Anterior cingulate cortex (tissue), 58 donors: ENCODE data around the gene ISYNA1.

ENCODE experiments used
- DNase-seq, 58 donors: peaks; one replicate each; lab custom pipeline; 2025; lab: John Stamatoyannopoulos, UW

Gene ISYNA1

GRCh38 chr19:18437491-18438330, at the start of gene ISYNA1:
TSS of gene ISYNA1 (minus strand) at chr19:18438133. CDS start at chr19:18437979, 154 bp downstream.
- DNase-seq = peak in 6 of 58 donors; percentile 25 to 28 (median 27)

DNA sequence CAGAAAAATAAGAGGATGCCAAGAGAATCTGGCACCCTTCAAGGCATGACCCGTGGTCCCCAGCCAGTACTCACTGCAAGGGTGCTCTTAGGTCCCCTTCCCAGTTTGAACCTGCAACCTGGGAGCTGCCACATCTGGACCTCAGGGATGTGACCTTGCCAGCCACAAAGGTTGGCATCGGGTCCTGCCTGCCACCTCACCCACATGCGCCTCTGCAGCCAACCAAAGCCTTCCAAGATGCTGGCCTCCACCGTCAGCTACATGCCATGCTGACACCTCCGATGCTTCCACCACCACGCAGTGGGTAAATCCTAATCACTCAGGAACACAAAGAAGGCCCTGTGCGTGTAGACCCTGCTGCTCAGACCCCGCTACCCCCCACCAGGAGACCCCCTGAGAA, 48.8 kb upstream of the ISYNA1 start:
- no peak for DNase-seq

- no peak for DNase-seq
Observed at GRCh38 chr19:18484992-18485391, 47.1 kb upstream of the ISYNA1 start.

GRCh38 chr19:18483119-18483890, 45.4 kb upstream of the ISYNA1 start:
- no peak for DNase-seq

- no peak for DNase-seq
Observed at GRCh38 chr19:18481505-18482222, 43.7 kb upstream of the ISYNA1 start.

DNA sequence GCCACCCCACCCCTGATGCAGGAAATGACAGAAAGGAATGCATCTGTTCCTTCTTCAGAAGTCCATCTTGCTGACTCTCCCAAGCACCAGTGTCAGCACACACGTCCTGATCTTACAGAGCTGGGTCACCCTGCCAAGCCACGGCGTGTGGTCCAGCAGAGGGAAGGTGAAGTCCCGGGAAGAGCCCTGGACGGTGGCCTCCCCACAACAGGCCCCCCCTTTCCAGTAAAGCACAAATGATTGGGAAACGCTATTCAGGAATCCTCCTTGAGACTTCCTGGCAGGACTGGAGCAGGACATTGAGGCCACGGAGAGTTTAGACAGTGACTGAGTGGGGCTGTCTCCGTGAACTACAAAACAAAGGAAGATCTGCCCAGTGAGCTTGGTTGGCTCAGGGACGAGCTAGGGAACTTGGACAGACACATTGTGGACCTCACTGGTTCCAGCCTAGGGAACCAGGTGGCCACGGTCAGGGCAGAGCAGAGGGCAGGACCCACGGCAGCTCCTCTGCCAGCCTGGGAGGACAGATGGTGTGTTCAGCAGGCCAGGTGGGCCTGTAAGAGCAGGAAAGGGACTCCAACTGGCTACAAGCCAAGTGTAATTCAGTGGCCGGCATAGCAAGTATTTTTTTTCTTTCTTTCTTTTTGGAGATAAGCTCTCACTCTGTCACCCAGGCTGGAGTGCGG, 42.2 kb upstream of the ISYNA1 start:
- DNase-seq = peak in 6 of 58 donors; percentile 13 to 49 (median 27)

DNA sequence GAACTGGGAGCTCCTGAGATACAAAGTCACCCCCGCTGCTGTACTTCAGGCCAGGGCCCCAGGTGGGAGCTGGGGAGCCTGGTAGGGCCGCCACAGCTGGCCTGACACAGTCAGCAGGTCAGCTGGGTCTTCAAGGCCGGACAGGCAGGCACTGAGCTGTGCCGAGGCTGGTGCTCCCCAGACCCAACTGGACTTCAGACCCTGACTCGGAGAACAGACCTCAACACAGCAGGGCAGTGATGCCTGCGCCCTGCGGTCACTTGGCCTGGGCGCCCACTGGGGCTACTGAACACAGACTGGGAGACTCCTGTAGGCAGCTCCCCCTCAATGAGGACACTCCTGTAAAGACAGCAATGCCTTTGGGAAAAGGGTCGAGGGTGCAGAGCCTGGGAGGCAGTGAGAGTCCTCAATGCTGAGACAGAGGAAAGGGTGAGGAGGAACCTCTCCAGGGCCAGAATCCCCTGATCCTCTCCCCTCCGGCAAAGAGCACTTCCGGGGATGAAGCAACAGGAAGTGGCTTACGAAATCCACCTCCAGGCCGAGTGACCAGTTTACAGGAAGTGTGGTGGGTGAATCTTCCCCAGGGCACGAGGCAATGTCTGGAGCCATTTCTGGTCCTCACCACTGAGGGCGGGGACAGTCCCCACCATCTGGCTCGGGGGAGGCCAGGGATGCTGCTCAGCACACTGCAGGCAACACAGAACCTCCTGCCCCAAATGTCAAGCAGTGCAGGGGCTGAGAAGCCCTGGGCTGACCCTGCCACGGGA, 40.8 kb upstream of the ISYNA1 start:
- peak in 28 of 58 donors; percentile 10 to 67 (median 35) for DNase-seq

GRCh38 chr19:18477974-18478373, 40.0 kb upstream of the ISYNA1 start:
- DNase-seq = no peak

DNA sequence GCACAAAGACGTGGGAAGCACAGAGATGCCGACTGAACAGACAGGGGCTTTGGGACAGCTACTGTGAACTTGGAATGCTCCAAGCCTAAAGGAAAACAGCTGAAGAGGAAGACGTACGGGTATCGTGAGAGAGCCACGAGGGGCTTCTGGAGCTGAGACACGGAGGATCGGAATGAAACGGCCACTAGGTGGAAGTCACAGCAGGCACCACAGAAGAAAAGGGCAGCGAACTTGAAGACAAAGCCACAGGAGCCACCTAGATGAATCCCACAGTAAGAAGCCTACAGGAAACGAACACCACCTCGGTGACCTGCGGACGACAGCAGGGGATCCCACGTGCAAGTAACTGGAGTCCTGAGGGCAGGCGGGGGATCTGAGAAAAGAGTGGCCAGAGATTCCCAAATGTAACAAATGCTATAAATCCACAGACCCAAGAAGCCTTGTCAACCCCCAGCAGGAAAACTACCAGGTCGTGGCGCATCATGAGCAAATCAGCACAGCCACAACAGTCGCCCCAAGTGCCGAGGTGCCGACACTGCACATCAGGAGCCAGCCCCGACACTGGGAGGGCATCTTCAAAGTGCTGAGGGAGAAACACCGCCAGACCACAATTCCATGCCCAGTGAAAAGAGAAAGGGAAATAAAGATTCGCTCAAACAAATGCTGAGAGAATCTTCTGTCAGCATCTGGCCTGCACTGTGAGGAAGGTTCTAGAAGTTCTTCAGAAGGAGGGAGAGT, 39.3 kb upstream of the ISYNA1 start:
- no peak for DNase-seq

DNA sequence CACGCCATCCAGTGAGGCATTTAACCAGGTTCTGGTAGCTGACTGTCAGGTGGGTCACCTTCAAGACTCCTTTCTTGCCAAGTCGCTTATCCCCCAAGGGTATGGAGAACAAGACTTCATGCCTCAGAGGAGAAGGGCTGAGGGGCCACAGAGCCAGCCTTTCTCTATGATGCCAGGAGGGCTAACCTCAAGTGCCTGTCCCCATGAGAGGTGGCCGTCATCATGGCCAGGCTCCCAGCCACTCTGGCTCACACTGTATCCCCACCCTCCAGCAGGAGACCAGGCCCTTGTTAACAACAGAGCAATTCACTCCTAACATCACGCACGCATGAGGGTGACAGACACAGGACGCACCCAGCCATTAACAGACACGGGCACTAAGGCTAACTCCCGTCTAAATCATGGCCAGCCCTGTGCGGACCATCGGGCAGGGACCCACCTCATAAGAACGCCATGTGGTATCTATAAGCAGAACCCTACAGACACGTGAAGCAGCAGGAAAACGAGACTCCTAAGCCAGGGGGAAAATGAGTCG, 38.6 kb upstream of the ISYNA1 start:
- no peak for DNase-seq

DNA sequence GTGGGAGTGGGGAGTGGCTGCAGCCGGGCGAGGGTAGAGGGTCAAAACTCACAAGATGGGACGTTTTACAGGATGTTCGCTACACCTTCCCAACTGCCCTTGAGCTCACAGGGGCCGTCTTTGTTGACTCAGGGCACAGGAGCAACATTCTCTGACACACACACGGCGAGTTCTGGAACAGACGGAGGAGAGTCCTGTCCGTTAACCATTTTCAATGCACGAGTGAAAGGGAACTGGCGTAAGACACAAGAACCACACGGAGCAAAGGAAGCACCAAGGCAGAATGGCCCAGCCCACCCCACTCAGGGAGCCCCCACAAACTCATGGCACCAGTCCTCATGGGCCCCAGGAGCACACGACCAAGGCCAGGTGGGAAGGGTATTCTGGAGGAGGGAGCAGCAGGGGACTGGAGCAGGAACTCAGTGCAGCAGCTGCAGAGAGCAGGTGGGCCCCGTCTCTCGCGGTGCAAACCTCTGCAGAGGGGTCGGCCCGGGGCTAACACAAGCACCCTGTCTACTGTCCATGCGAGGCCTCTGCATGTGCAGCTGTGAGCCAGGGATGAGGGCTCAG, 37.9 kb upstream of the ISYNA1 start:
- DNase-seq = no peak

GRCh38 chr19:18475004-18475453, 37.1 kb upstream of the ISYNA1 start:
- DNase-seq = no peak

GRCh38 chr19:18474366-18474887, 36.5 kb upstream of the ISYNA1 start:
- no peak for DNase-seq

- DNase-seq = no peak
Observed at GRCh38 chr19:18473706-18474087, 35.8 kb upstream of the ISYNA1 start.

GRCh38 chr19:18473003-18473705, 35.2 kb upstream of the ISYNA1 start:
- peak in 1 of 58 donors; percentile 11 for DNase-seq

- DNase-seq = no peak
Observed at GRCh38 chr19:18470787-18471186, 32.9 kb upstream of the ISYNA1 start.
